Measurements from ENCODE around the gene SYCP3. TPM values are rescaled to one million over a fixed set of nuclear protein-coding genes. Genes with fewer than 3 reads are reported as not detected.
A peak's percentile ranks its signal among the peaks of the same experiment; 100 is the strongest.

The SYCP3 gene
- total and polyA plus RNA-seq, 2 of the 13 experiments (the other 11 are each of a cell fraction or from before 2014, with no cell fraction given) = not detected

DNA sequence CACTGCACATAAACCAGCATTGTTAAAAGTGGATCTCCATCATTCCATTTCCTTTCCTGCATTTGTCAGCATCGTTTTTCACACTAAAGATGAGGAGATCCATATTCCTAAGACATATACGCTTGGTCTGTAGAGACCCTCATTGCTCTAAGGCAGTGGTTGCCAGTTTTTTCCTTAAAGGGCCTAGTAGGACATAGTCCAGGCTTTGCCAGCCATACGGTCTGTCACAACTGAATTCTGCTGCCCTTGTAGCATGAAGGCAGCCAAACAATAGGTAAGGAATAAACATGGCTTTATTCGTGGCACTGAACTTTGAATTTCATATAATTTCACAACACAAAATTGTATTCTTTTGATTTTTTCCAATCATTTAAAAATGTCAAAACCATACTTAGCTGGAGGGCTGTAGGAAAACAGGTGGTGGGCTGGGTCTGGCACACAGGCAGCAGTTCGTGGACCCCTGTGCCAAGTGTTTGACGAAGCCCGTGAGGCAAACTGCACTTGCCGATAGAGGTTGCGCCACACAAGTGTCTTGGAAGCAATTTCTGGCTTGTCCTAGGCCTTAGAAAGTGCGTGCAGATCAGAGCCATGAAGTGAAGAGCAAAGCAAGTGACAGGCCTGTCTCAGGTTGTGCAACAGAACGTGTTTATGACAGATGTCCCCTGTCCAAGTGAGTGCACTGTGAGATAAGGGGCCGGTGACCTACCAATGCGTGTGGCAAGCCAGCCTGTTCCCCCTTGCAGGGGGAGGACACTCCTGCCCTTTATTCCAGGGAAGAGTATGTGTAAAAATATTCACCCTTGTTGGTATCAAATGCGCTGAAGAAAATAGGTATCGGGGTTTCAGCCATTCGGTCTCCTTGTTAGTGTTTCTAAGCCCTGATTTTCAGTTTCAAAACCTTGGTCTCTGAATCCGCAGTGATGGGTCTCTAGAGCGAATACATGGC lies 42.7 kb downstream of the SYCP3 start (continued):
- peak; percentile 59; the same call in 1 of the 2 replicates for TF ChIP-seq HOXA3 (CRISPR knock-in tag; IDR thresholded peaks at IDR 0.05)
- peak; percentile 71 for TF ChIP-seq SOX5 (CRISPR knock-in tag; IDR thresholded peaks at IDR 0.05; ENCODE audit: borderline replicate concordance)
- peak; percentile 60 for TF ChIP-seq ZNF3 (CRISPR knock-in tag; IDR thresholded peaks at IDR 0.05)
- no peak for TF ChIP-seq NFIC (IDR thresholded peaks at IDR 0.05; ENCODE audit: low read length)
- TF ChIP-seq MIER2 (CRISPR knock-in tag; IDR thresholded peaks at IDR 0.05) = no peak
- TF ChIP-seq, protein P1, sequence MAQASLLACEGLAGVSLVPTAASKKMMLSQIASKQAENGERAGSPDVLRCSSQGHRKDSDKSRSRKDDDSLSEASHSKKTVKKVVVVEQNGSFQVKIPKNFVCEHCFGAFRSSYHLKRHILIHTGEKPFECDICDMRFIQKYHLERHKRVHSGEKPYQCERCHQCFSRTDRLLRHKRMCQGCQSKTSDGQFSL (CRISPR knock-in tag; IDR thresholded peaks at IDR 0.05) = no peak
- TF ChIP-seq HDAC6 (IDR thresholded peaks at IDR 0.05; ENCODE audit: low read depth, low read length) = no peak
- no peak for TF ChIP-seq EEA1 (CRISPR knock-in tag; IDR thresholded peaks at IDR 0.05; ENCODE audit: borderline replicate concordance)
- TF ChIP-seq SP5 (CRISPR knock-in tag; IDR thresholded peaks at IDR 0.05; ENCODE audit: borderline replicate concordance, low read depth) = 0 out of 2 replicates have a peak, but pooled peaks have one; percentile 30
- TF ChIP-seq, protein P2, sequence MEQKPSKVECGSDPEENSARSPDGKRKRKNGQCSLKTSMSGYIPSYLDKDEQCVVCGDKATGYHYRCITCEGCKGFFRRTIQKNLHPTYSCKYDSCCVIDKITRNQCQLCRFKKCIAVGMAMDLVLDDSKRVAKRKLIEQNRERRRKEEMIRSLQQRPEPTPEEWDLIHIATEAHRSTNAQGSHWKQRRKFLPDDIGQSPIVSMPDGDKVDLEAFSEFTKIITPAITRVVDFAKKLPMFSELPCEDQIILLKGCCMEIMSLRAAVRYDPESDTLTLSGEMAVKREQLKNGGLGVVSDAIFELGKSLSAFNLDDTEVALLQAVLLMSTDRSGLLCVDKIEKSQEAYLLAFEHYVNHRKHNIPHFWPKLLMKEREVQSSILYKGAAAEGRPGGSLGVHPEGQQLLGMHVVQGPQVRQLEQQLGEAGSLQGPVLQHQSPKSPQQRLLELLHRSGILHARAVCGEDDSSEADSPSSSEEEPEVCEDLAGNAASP (CRISPR knock-in tag; IDR thresholded peaks at IDR 0.05; ENCODE audit: borderline replicate concordance) = peak; percentile 65; the same call in 1 of the 2 replicates
- TF ChIP-seq, protein P3, sequence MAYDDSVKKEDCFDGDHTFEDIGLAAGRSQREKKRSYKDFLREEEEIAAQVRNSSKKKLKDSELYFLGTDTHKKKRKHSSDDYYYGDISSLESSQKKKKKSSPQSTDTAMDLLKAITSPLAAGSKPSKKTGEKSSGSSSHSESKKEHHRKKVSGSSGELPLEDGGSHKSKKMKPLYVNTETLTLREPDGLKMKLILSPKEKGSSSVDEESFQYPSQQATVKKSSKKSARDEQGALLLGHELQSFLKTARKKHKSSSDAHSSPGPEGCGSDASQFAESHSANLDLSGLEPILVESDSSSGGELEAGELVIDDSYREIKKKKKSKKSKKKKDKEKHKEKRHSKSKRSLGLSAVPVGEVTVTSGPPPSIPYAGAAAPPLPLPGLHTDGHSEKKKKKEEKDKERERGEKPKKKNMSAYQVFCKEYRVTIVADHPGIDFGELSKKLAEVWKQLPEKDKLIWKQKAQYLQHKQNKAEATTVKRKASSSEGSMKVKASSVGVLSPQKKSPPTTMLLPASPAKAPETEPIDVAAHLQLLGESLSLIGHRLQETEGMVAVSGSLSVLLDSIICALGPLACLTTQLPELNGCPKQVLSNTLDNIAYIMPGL (CRISPR knock-in tag; IDR thresholded peaks at IDR 0.05; ENCODE audit: borderline replicate concordance in 1 of 2, low read depth in 1 of 2) = peak; percentile 12 to 33; a peak in 1 of 4 replicates
- TF ChIP-seq MAFK (conservative IDR thresholded peaks at IDR 0.05 in 1 of 2, IDR thresholded peaks at IDR 0.05 in 1 of 2; ENCODE audit: low read length in 2 of 2) = no peak
- TF ChIP-seq, protein P4, sequence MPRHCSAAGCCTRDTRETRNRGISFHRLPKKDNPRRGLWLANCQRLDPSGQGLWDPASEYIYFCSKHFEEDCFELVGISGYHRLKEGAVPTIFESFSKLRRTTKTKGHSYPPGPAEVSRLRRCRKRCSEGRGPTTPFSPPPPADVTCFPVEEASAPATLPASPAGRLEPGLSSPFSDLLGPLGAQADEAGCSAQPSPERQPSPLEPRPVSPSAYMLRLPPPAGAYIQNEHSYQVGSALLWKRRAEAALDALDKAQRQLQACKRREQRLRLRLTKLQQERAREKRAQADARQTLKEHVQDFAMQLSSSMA (CRISPR knock-in tag; IDR thresholded peaks at IDR 0.05) = no peak; the same call in 1 of the 2 replicates
- TF ChIP-seq ZNF605 (CRISPR knock-in tag; IDR thresholded peaks at IDR 0.05) = peak; percentile 77; the same call in 1 of the 2 replicates
- TF ChIP-seq, protein P5, sequence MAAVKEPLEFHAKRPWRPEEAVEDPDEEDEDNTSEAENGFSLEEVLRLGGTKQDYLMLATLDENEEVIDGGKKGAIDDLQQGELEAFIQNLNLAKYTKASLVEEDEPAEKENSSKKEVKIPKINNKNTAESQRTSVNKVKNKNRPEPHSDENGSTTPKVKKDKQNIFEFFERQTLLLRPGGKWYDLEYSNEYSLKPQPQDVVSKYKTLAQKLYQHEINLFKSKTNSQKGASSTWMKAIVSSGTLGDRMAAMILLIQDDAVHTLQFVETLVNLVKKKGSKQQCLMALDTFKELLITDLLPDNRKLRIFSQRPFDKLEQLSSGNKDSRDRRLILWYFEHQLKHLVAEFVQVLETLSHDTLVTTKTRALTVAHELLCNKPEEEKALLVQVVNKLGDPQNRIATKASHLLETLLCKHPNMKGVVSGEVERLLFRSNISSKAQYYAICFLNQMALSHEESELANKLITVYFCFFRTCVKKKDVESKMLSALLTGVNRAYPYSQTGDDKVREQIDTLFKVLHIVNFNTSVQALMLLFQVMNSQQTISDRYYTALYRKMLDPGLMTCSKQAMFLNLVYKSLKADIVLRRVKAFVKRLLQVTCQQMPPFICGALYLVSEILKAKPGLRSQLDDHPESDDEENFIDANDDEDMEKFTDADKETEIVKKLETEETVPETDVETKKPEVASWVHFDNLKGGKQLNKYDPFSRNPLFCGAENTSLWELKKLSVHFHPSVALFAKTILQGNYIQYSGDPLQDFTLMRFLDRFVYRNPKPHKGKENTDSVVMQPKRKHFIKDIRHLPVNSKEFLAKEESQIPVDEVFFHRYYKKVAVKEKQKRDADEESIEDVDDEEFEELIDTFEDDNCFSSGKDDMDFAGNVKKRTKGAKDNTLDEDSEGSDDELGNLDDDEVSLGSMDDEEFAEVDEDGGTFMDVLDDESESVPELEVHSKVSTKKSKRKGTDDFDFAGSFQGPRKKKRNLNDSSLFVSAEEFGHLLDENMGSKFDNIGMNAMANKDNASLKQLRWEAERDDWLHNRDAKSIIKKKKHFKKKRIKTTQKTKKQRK (IDR thresholded peaks at IDR 0.05; ENCODE audit: low read length) = no peak
- no peak for TF ChIP-seq ZNF343 (CRISPR knock-in tag; IDR thresholded peaks at IDR 0.05)
- TF ChIP-seq FOXC1 (CRISPR knock-in tag; IDR thresholded peaks at IDR 0.05; ENCODE audit: borderline replicate concordance) = peak; percentile 66; the same call in 1 of the 2 replicates
